Measurements from ENCODE around the gene CCDC159. TPM values are rescaled to one million over a fixed set of nuclear protein-coding genes. Genes with fewer than 3 reads are reported as not detected.

The CCDC159 gene
- polyA plus RNA-seq, 1 donor (not counting 4 experiments of a cell fraction or from before 2014, with no cell fraction given): 6.4 TPM

- H3K36me3 ChIP-seq (ENCODE audit: control insufficient read depth in 2 of 2, extremely low read depth in 1 of 2, insufficient read depth in 2 of 2, low read length in 2 of 2): peaks cover 13 to 14% of the 10 kb centered on the region in 2 experiments
Measured at GRCh38 chr19:11330127-11330526, 16.2 kb upstream of the CCDC159 start.

GRCh38 chr19:11331502-11331901 is 14.8 kb upstream of the CCDC159 start:
- no peak overlapping the region for H3K27ac ChIP-seq (ENCODE audit: control insufficient read depth, insufficient read depth, low read length)
- DNase-seq (ENCODE audit: low read depth, low spot score) (no peak), FAIRE-seq (no peak)
- no peaks in the 10 kb centered on the region for H3K9me3 ChIP-seq (ENCODE audit: control insufficient read depth, low read depth, low read length)
- H3K4me1 ChIP-seq (ENCODE audit: control insufficient read depth, extremely low read depth, insufficient read depth, low read length): no peaks in the 10 kb centered on the region
- H4K20me1 ChIP-seq (ENCODE audit: control insufficient read depth, extremely low read depth, insufficient read depth, low read length): no peaks in the 10 kb centered on the region
- H3K36me3 ChIP-seq (ENCODE audit: control insufficient read depth in 2 of 2, extremely low read depth in 1 of 2, insufficient read depth in 2 of 2, low read length in 2 of 2): peaks cover 22 to 23% of the 10 kb centered on the region in 2 experiments
- no peak overlapping the region for H2AFZ ChIP-seq (ENCODE audit: control insufficient read depth, low read length)
- peaks cover 3% of the 10 kb centered on the region for H3K9me1 ChIP-seq (ENCODE audit: control insufficient read depth, extremely low read depth, insufficient read depth, low read length)
- no peak overlapping the region for H3K9ac ChIP-seq (ENCODE audit: control insufficient read depth, extremely low read depth, insufficient read depth, low read length)
- H3K27me3 ChIP-seq (ENCODE audit: control insufficient read depth, extremely low read depth, insufficient read depth, low read length): no peaks in the 10 kb centered on the region
- TF ChIP-seq EZH2 (IDR thresholded peaks at IDR 0.05; ENCODE audit: low read length): no peak
- TF ChIP-seq CTCF (optimal IDR thresholded peaks at IDR 0.05 in 1 of 3, IDR thresholded peaks at IDR 0.05 in 1 of 3, conservative IDR thresholded peaks at IDR 0.05 in 1 of 3; ENCODE audit: extremely low read depth in 1 of 3, insufficient read depth in 2 of 3, low read length in 3 of 3): no peak
- dilution Hi-C loops (cut with MboI; ENCODE audit: extremely low pct_ligation_motif_present, low sequenced_read_pairs): no loop called here
- no peak overlapping the region for H3K4me2 ChIP-seq (ENCODE audit: control insufficient read depth, extremely low read depth, insufficient read depth, low read depth, low read length)
- no peaks in the 10 kb centered on the region for H3K79me2 ChIP-seq (ENCODE audit: control insufficient read depth, insufficient read depth, low read length)
- H3K4me3 ChIP-seq (ENCODE audit: control insufficient read depth in 2 of 3, extremely low read depth in 1 of 3, insufficient read depth in 2 of 3, low read depth in 1 of 3, low read length in 3 of 3): no peak overlapping the region

More at GRCh38 chr19:11330127-11330526, 16.2 kb upstream of the CCDC159 start:
- no peaks in the 10 kb centered on the region for H3K9me1 ChIP-seq (ENCODE audit: control insufficient read depth, extremely low read depth, insufficient read depth, low read length)
- no peaks in the 10 kb centered on the region for H3K79me2 ChIP-seq (ENCODE audit: control insufficient read depth, insufficient read depth, low read length)
- H3K4me2 ChIP-seq (ENCODE audit: control insufficient read depth, extremely low read depth, insufficient read depth, low read depth, low read length): no peak overlapping the region
- no peak overlapping the region for H3K9ac ChIP-seq (ENCODE audit: control insufficient read depth, extremely low read depth, insufficient read depth, low read length)
- no peaks in the 10 kb centered on the region for H3K9me3 ChIP-seq (ENCODE audit: control insufficient read depth, low read depth, low read length)
- dilution Hi-C loops (cut with MboI; ENCODE audit: extremely low pct_ligation_motif_present, low sequenced_read_pairs): no loop called here
- H2AFZ ChIP-seq (ENCODE audit: control insufficient read depth, low read length): no peak overlapping the region
- no peaks in the 10 kb centered on the region for H3K4me1 ChIP-seq (ENCODE audit: control insufficient read depth, extremely low read depth, insufficient read depth, low read length)
- no peak for TF ChIP-seq EZH2 (IDR thresholded peaks at IDR 0.05; ENCODE audit: low read length)
- no peak for TF ChIP-seq CTCF (optimal IDR thresholded peaks at IDR 0.05 in 1 of 3, IDR thresholded peaks at IDR 0.05 in 1 of 3, conservative IDR thresholded peaks at IDR 0.05 in 1 of 3; ENCODE audit: extremely low read depth in 1 of 3, insufficient read depth in 2 of 3, low read length in 3 of 3)
- FAIRE-seq (no peak), DNase-seq (ENCODE audit: low read depth, low spot score) (no peak)
- no peaks in the 10 kb centered on the region for H3K27me3 ChIP-seq (ENCODE audit: control insufficient read depth, extremely low read depth, insufficient read depth, low read length)
- H3K4me3 ChIP-seq (ENCODE audit: control insufficient read depth in 2 of 3, extremely low read depth in 1 of 3, insufficient read depth in 2 of 3, low read depth in 1 of 3, low read length in 3 of 3): no peak overlapping the region
- H4K20me1 ChIP-seq (ENCODE audit: control insufficient read depth, extremely low read depth, insufficient read depth, low read length): no peaks in the 10 kb centered on the region
- H3K27ac ChIP-seq (ENCODE audit: control insufficient read depth, insufficient read depth, low read length): no peak overlapping the region

Measured in keratinocyte (primary cell).